ENCODE results near the gene CHIT1.

CHIT1 gene

DNA sequence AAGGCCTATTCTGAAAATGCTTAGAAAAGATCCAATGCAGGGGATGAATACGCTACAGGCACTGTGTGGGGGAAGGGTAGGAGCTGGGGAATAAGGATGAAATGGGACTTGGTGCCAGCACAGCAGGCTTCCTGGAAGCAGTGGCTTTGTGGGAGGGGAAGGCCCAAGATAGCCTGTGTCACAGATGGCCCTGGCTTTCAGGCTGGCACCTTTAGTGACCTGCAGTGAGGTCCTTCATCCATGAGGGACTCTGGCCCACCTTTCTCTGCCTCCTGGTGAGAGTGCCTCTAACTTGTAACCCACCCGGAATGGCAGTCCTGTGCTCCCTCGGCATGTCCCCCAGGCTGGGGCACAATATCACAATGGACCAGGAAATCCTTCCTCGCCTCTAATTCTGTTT is 43.9 kb downstream of the CHIT1 start:
- Histone ChIP-seq H3K4me2 (peak overlapping the region in 9 of 11 experiments; percentile 21 to 86 (median 40); a peak in 14 of 22 replicates), H3K36me3 (no peaks in the 10 kb centered on the region), H3K4me3 (no peak overlapping the region; a peak in 1 of 20 replicates), H3K27me3 (no peaks in the 10 kb centered on the region), H3K27ac (no peak overlapping the region), H3K9me3 (replicated peaks in 1 of 11) (no peaks in the 10 kb centered on the region), H3K4me1 (peaks cover 46 to 75% (median 54%) of the 10 kb centered on the region in 10 experiments), H4K20me1 (no peaks in the 10 kb centered on the region), H3K9ac (no peak overlapping the region)
- no peak for TF ChIP-seq Cebpa-rat (IDR thresholded peaks at IDR 0.05)

GRCh38 chr1:203185061-203185461 is 44.4 kb downstream of the CHIT1 start:
- no peak overlapping the region; a peak in 1 of 20 replicates for H3K4me3 ChIP-seq
- H3K27ac ChIP-seq, result no peak overlapping the region

DNA sequence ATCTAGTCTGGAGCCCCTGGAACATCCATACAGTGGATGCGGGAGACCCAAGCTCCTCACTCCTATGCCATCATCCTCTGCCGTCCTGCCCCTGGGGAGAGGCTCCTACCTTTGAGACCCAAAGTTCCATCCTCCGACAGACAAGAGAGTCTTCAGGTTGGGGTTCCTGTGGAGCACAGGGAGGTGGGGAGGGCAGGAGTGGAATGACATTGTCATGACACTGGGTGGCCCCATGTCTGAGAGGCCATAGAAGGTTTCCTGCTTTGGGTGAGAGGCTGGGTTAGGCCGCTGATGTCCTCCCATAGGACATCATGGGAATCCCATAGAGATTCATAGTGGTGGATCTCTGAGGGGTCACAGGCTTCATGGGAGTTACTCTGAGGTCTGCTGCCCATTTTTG is 45.0 kb downstream of the CHIT1 start:
- no peak for TF ChIP-seq Cebpa-rat (IDR thresholded peaks at IDR 0.05)
- H4K20me1 ChIP-seq, result no peaks in the 10 kb centered on the region
- H3K4me2 ChIP-seq, result peak overlapping the region in 2 of 11 experiments; percentile 44 to 79; a peak in 3 of 22 replicates
- no peak overlapping the region for H3K27ac ChIP-seq
- peaks cover 57 to 73% (median 63%) of the 10 kb centered on the region in 10 experiments for H3K4me1 ChIP-seq
- no peak overlapping the region for H3K9ac ChIP-seq
- peaks cover 0 to 4% (median 0%) of the 10 kb centered on the region in 11 experiments; a peak in 1 of 22 replicates for H3K27me3 ChIP-seq
- no peak overlapping the region for H3K4me3 ChIP-seq
- no peaks in the 10 kb centered on the region for H3K9me3 ChIP-seq (replicated peaks in 1 of 11)
- H3K36me3 ChIP-seq, result no peaks in the 10 kb centered on the region

More at GRCh38 chr1:203185061-203185461, 44.4 kb downstream of the CHIT1 start:
- Histone ChIP-seq H3K9me3 (replicated peaks in 1 of 11) (no peaks in the 10 kb centered on the region), H4K20me1 (no peaks in the 10 kb centered on the region), H3K4me1 (peaks cover 52 to 74% (median 58%) of the 10 kb centered on the region in 10 experiments), H3K9ac (no peak overlapping the region), H3K4me2 (peak overlapping the region in 9 of 11 experiments; percentile 21 to 86 (median 40); a peak in 11 of 22 replicates), H3K27me3 (no peaks in the 10 kb centered on the region), H3K36me3 (no peaks in the 10 kb centered on the region)
- TF ChIP-seq Cebpa-rat (IDR thresholded peaks at IDR 0.05), result no peak

GRCh38 chr1:203183828-203184227 is 45.6 kb downstream of the CHIT1 start:
- H3K27me3 ChIP-seq, result peaks cover 0 to 6% (median 0%) of the 10 kb centered on the region in 11 experiments; a peak in 1 of 22 replicates
- no peak overlapping the region for H3K4me3 ChIP-seq
- H4K20me1 ChIP-seq, result no peaks in the 10 kb centered on the region
- H3K36me3 ChIP-seq, result no peaks in the 10 kb centered on the region
- no peak overlapping the region for H3K9ac ChIP-seq
- peaks cover 63 to 77% (median 69%) of the 10 kb centered on the region in 10 experiments for H3K4me1 ChIP-seq
- no peaks in the 10 kb centered on the region for H3K9me3 ChIP-seq (replicated peaks in 1 of 11)
- TF ChIP-seq Cebpa-rat (IDR thresholded peaks at IDR 0.05), result no peak
- no peak overlapping the region for H3K27ac ChIP-seq
- no peak overlapping the region for H3K4me2 ChIP-seq

GRCh38 chr1:203182387-203182953 is 47.0 kb downstream of the CHIT1 start:
- no peak for TF ChIP-seq Cebpa-rat (IDR thresholded peaks at IDR 0.05)
- Histone ChIP-seq H3K4me2 (peak overlapping the region; percentile 38 to 99 (median 94)), H3K9me3 (replicated peaks in 1 of 11) (no peaks in the 10 kb centered on the region), H3K36me3 (no peaks in the 10 kb centered on the region), H3K9ac (0 out of 22 replicates have a peak overlapping the region, but pooled peaks of 2 of the 11 experiments have one; percentile 42 to 44), H3K27me3 (peaks cover 0 to 6% (median 0%) of the 10 kb centered on the region in 11 experiments; a peak in 1 of 22 replicates), H4K20me1 (no peaks in the 10 kb centered on the region), H3K4me3 (no peak overlapping the region), H3K27ac (peak overlapping the region in 1 of 11 experiments; percentile 18; a peak in 1 of 22 replicates), H3K4me1 (peaks cover 74 to 84% (median 78%) of the 10 kb centered on the region in 10 experiments)

- no peaks in the 10 kb centered on the region for H4K20me1 ChIP-seq
- peaks cover 0 to 6% (median 0%) of the 10 kb centered on the region in 11 experiments; a peak in 2 of 22 replicates for H3K27me3 ChIP-seq
- no peak overlapping the region for H3K4me3 ChIP-seq
- H3K4me2 ChIP-seq, result peak overlapping the region; percentile 38 to 99 (median 94)
- TF ChIP-seq Cebpa-rat (IDR thresholded peaks at IDR 0.05), result no peak
- no peaks in the 10 kb centered on the region for H3K36me3 ChIP-seq
- peak overlapping the region in 2 of 11 experiments; percentile 18 to 37; a peak in 5 of 22 replicates for H3K27ac ChIP-seq
- H3K9me3 ChIP-seq (replicated peaks in 1 of 11), result no peaks in the 10 kb centered on the region
- peak overlapping the region in 4 of 11 experiments; percentile 38 to 44 (median 42); a peak in 4 of 22 replicates for H3K9ac ChIP-seq
- H3K4me1 ChIP-seq, result peaks cover 74 to 84% (median 78%) of the 10 kb centered on the region in 10 experiments
Observed at GRCh38 chr1:203181586-203182386, 47.7 kb downstream of the CHIT1 start.

- Histone ChIP-seq H3K9me3 (replicated peaks in 1 of 11) (no peaks in the 10 kb centered on the region), H3K27me3 (peaks cover 0 to 7% (median 0%) of the 10 kb centered on the region in 11 experiments; a peak in 2 of 22 replicates), H3K9ac (peak overlapping the region in 2 of 11 experiments; percentile 38 to 42; a peak in 1 of 22 replicates), H3K4me3 (no peak overlapping the region), H3K36me3 (no peaks in the 10 kb centered on the region), H3K27ac (no peak overlapping the region; a peak in 1 of 22 replicates), H3K4me1 (peaks cover 74 to 84% (median 79%) of the 10 kb centered on the region in 10 experiments), H3K4me2 (peak overlapping the region; percentile 18 to 99 (median 94); a peak in 21 of 22 replicates), H4K20me1 (no peaks in the 10 kb centered on the region)
- TF ChIP-seq Cebpa-rat (IDR thresholded peaks at IDR 0.05), result no peak
Observed at GRCh38 chr1:203180611-203181330, 48.7 kb downstream of the CHIT1 start.

- no peaks in the 10 kb centered on the region for H3K36me3 ChIP-seq
- no peak overlapping the region for H3K4me3 ChIP-seq
- H3K4me1 ChIP-seq, result peaks cover 80 to 84% (median 82%) of the 10 kb centered on the region in 10 experiments
- TF ChIP-seq Cebpa-rat (IDR thresholded peaks at IDR 0.05), result no peak
- peak overlapping the region in 1 of 11 experiments; percentile 44; a peak in 2 of 22 replicates for H3K9ac ChIP-seq
- H3K4me2 ChIP-seq, result peak overlapping the region; percentile 85 to 99 (median 94); a peak in 21 of 22 replicates
- no peaks in the 10 kb centered on the region for H3K9me3 ChIP-seq (replicated peaks in 1 of 11)
- H4K20me1 ChIP-seq, result no peaks in the 10 kb centered on the region
- peak overlapping the region in 1 of 11 experiments; percentile 77; a peak in 2 of 22 replicates for H3K27ac ChIP-seq
- peaks cover 0 to 7% (median 0%) of the 10 kb centered on the region in 11 experiments; a peak in 2 of 22 replicates for H3K27me3 ChIP-seq
Observed at GRCh38 chr1:203179667-203180005, 49.8 kb downstream of the CHIT1 start.

All from BLaER1 treated with 17β-estradiol and CSF1 and Interleukin-3, amounts not matched to agents 10 nM and 100 nM (cell line).